HG03135 (cell line): ENCODE measurements around the gene GCN1.

Source experiments
- ATAC-seq: cut with Tn5 transposase; IDR thresholded peaks from one replicate; pipeline ENCODE4 v1.9.1; 2021; ENCODE audit warnings: mild to moderate bottlenecking, moderate library complexity; ENCODE audit not compliant: unreplicated experiment

Gene GCN1

DNA sequence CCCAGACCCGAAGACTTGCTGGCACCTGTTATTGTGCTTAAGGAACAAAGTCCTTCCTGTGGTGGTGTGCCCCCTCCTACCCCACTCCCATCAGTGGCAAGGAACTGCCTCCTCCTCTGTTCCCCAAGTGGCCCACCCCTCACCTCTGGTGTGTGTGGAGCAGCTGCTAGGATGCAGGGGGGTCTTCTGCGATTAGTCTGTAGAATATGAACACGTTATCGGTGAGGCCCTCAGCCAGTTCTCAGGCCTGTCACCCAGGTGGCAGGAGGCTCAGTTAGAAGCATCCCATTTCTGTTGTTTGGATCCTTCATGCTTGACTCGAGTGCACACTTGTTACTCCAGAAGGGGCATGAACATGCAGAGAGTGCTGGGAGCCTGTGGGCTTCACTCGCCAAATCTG lies 117.3 kb downstream of the GCN1 start:
- ATAC-seq = no peak
